ENCODE data around the gene MAPT.
"Not testable (repeated sequence)": the region's sequence is repeated elsewhere in the genome, so short reads cannot be mapped to it uniquely, and the experiment has no call there.

Gene MAPT

GRCh38 chr17:45951941-45952340 lies 57.6 kb downstream of the MAPT start:
- DNase-seq (ENCODE audit: low read depth, low spot score) = no peak
- no peak overlapping the region for H3K4me3 ChIP-seq (ENCODE audit: low read depth, low read length)
- in situ Hi-C loops (cut with HindIII; ENCODE audit: low sequenced_read_pairs) = no loop called here
- TF ChIP-seq, protein P1, sequence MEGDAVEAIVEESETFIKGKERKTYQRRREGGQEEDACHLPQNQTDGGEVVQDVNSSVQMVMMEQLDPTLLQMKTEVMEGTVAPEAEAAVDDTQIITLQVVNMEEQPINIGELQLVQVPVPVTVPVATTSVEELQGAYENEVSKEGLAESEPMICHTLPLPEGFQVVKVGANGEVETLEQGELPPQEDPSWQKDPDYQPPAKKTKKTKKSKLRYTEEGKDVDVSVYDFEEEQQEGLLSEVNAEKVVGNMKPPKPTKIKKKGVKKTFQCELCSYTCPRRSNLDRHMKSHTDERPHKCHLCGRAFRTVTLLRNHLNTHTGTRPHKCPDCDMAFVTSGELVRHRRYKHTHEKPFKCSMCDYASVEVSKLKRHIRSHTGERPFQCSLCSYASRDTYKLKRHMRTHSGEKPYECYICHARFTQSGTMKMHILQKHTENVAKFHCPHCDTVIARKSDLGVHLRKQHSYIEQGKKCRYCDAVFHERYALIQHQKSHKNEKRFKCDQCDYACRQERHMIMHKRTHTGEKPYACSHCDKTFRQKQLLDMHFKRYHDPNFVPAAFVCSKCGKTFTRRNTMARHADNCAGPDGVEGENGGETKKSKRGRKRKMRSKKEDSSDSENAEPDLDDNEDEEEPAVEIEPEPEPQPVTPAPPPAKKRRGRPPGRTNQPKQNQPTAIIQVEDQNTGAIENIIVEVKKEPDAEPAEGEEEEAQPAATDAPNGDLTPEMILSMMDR (IDR thresholded peaks at IDR 0.05; ENCODE audit: low read depth, low read length) = no peak

GRCh38 chr17:45952814-45953320 lies 58.5 kb downstream of the MAPT start:
- in situ Hi-C loops (cut with HindIII; ENCODE audit: low sequenced_read_pairs) = no loop called here
- no peak for DNase-seq (ENCODE audit: low read depth, low spot score)
- no peak overlapping the region for H3K4me3 ChIP-seq (ENCODE audit: low read depth, low read length)
- TF ChIP-seq, protein P1 (IDR thresholded peaks at IDR 0.05; ENCODE audit: low read depth, low read length) = no peak

GRCh38 chr17:45953561-45953960 lies 59.2 kb downstream of the MAPT start:
- DNase-seq (ENCODE audit: low read depth, low spot score) = no peak
- TF ChIP-seq, protein P1 (IDR thresholded peaks at IDR 0.05; ENCODE audit: low read depth, low read length) = no peak
- in situ Hi-C loops (cut with HindIII; ENCODE audit: low sequenced_read_pairs) = no loop called here
- H3K4me3 ChIP-seq (ENCODE audit: low read depth, low read length) = no peak overlapping the region

DNA sequence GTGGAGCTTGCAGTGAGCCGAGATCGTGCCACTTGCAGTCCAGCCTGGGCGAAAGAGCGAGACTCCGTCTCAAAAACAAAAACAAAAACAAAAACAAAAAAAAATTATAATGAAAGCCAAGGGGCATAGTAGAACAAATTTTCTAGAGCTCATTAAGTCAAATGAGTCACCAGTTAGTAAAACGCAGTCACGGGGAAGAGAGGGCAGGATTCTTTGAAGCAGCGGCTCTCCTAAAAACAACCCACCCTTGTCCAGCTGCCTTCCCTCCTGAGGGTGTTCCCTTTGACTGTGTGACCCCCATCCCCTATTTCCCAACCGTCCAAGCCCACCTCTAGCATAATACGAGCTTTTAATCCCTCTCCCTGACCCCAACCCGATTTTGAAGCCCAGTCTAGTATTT lies 60.6 kb downstream of the MAPT start:
- no peak overlapping the region for H3K4me3 ChIP-seq (ENCODE audit: low read depth, low read length)
- no peak for DNase-seq (ENCODE audit: low read depth, low spot score)
- TF ChIP-seq, protein P1 (IDR thresholded peaks at IDR 0.05; ENCODE audit: low read depth, low read length) = no peak
- in situ Hi-C loops (cut with HindIII; ENCODE audit: low sequenced_read_pairs) = no loop called here

- in situ Hi-C loops (cut with HindIII; ENCODE audit: low sequenced_read_pairs) = no loop called here
- TF ChIP-seq, protein P1 (IDR thresholded peaks at IDR 0.05; ENCODE audit: low read depth, low read length) = no peak
These were observed 61.0 kb downstream of the MAPT start for GRCh38 chr17:45955326-45955725.

GRCh38 chr17:45956090-45956489 lies 61.7 kb downstream of the MAPT start:
- in situ Hi-C loops (cut with HindIII; ENCODE audit: low sequenced_read_pairs) = no loop called here
- H3K4me3 ChIP-seq (ENCODE audit: low read depth, low read length) = no peak overlapping the region
- TF ChIP-seq, protein P1 (IDR thresholded peaks at IDR 0.05; ENCODE audit: low read depth, low read length) = no peak
- DNase-seq (ENCODE audit: low read depth, low spot score) = no peak

More at GRCh38 chr17:45955326-45955725, 61.0 kb downstream of the MAPT start:
- no peak overlapping the region for H3K4me3 ChIP-seq (ENCODE audit: low read depth, low read length)
- no peak for DNase-seq (ENCODE audit: low read depth, low spot score)

- DNase-seq (ENCODE audit: low read depth, low spot score); H3K4me3 ChIP-seq (ENCODE audit: low read depth, low read length); in situ Hi-C loops (cut with HindIII; ENCODE audit: low sequenced_read_pairs): not testable (repeated sequence)
These were observed 62.4 kb downstream of the MAPT start for GRCh38 chr17:45956746-45957145.
